Stimulated activated effector memory CD8-positive, alpha-beta T cell treated with anti-CD3 and anti-CD28 coated beads, Interleukin-12 subunit alpha, Interleukin-12 subunit beta, amount 100 ng/mL, for 72 hours (primary cell): ENCODE measurements around the gene DENND4B.
A peak's percentile ranks its signal among the peaks of the same experiment; 100 is the strongest.

Experiments used
- ATAC-seq: fragments of 150-1000 bp; cut with Tn5 transposase; 2 replicates; pipeline ENCODE4 v1.10.0; 2021
- DNase-seq, 2 donors: peaks; one replicate each; pipeline ENCODE4 v3.0.0; 2021 to 2022; ENCODE audit warnings: low spot score in 2 of 2
- H3K27ac Mint-ChIP-seq: one replicate; pipeline ENCODE4 v1.8.0; 2022; ENCODE audit warnings: mild to moderate bottlenecking, mixed read lengths
- H3K36me3 Mint-ChIP-seq: one replicate; pipeline ENCODE4 v1.8.0; 2022; ENCODE audit warnings: mild to moderate bottlenecking, mixed read lengths
- H3K4me1 Mint-ChIP-seq: one replicate; pipeline ENCODE4 v1.8.0; 2022; ENCODE audit warnings: mixed read lengths
- H3K4me3 Mint-ChIP-seq: one replicate; pipeline ENCODE4 v1.8.0; 2022; ENCODE audit warnings: mild to moderate bottlenecking, mixed read lengths
- H3K9me3 Mint-ChIP-seq: one replicate; pipeline ENCODE4 v1.8.0; 2022; ENCODE audit warnings: mixed read lengths

The DENND4B gene

GRCh38 chr1:153960206-153960605 is 13.7 kb upstream of the DENND4B start:
- no peak for ATAC-seq
- H3K4me1 Mint-ChIP-seq = peaks cover 63% of the 10 kb centered on the region
- H3K4me3 Mint-ChIP-seq = no peak overlapping the region
- no peaks in the 10 kb centered on the region for H3K9me3 Mint-ChIP-seq
- no peak for DNase-seq
- H3K27ac Mint-ChIP-seq = no peak overlapping the region
- peaks cover 52% of the 10 kb centered on the region for H3K36me3 Mint-ChIP-seq

GRCh38 chr1:153959454-153959853 is 12.9 kb upstream of the DENND4B start:
- Mint-ChIP-seq H3K27ac (peak overlapping the region; percentile 85), H3K36me3 (peaks cover 59% of the 10 kb centered on the region), H3K4me1 (peaks cover 65% of the 10 kb centered on the region), H3K9me3 (no peaks in the 10 kb centered on the region), H3K4me3 (peak overlapping the region; percentile 83)
- DNase-seq = no peak
- no peak for ATAC-seq

- Mint-ChIP-seq H3K36me3 (peaks cover 59% of the 10 kb centered on the region), H3K4me3 (peak overlapping the region; percentile 83), H3K27ac (peak overlapping the region; percentile 85), H3K4me1 (peaks cover 66% of the 10 kb centered on the region), H3K9me3 (no peaks in the 10 kb centered on the region)
- ATAC-seq (no peak), DNase-seq (no peak)
Measured at GRCh38 chr1:153958961-153959260, 12.4 kb upstream of the DENND4B start.

- Mint-ChIP-seq H3K27ac (peak within 1 kb of the TSS; percentile 85), H3K4me3 (peak within 1 kb of the TSS; percentile 83), H3K4me1 (peaks cover 64% of the 10 kb centered on the region), H3K36me3 (peaks cover 62% of the 10 kb centered on the region), H3K9me3 (no peaks in the 10 kb centered on the region)
- DNase-seq = peak; percentile 84 to 97
- ATAC-seq = peak; percentile 93
Measured at GRCh38 chr1:153958111-153958960, 11.8 kb upstream of the DENND4B start, which contains the start of gene CRTC2. Gene CRTC2 (minus strand): TSS chr1:153958612. CDS start chr1:153958497, 115 bp downstream.

- Mint-ChIP-seq H3K4me3 (peak overlapping the region; percentile 83), H3K4me1 (peaks cover 63% of the 10 kb centered on the region), H3K36me3 (peaks cover 68% of the 10 kb centered on the region), H3K9me3 (no peaks in the 10 kb centered on the region), H3K27ac (peak overlapping the region; percentile 85)
- DNase-seq = peak in 1 of 2 donors; percentile 81
- ATAC-seq = peak; percentile 17
Measured at GRCh38 chr1:153957744-153958110, 11.2 kb upstream of the DENND4B start.

GRCh38 chr1:153956997-153957715 is 10.6 kb upstream of the DENND4B start:
- peak overlapping the region; percentile 85 for H3K27ac Mint-ChIP-seq
- H3K4me3 Mint-ChIP-seq = peak overlapping the region; percentile 83
- ATAC-seq (no peak), DNase-seq (no peak)
- H3K36me3 Mint-ChIP-seq = peaks cover 74% of the 10 kb centered on the region
- peaks cover 57% of the 10 kb centered on the region for H3K4me1 Mint-ChIP-seq
- no peaks in the 10 kb centered on the region for H3K9me3 Mint-ChIP-seq

- peak overlapping the region; percentile 66 for H3K27ac Mint-ChIP-seq
- ATAC-seq = no peak
- no peak overlapping the region for H3K4me3 Mint-ChIP-seq
- no peaks in the 10 kb centered on the region for H3K9me3 Mint-ChIP-seq
- peaks cover 54% of the 10 kb centered on the region for H3K4me1 Mint-ChIP-seq
- H3K36me3 Mint-ChIP-seq = peaks cover 80% of the 10 kb centered on the region
- DNase-seq = no peak
Measured at GRCh38 chr1:153954826-153955225, 8.3 kb upstream of the DENND4B start.

GRCh38 chr1:153953859-153954365 is 7.4 kb upstream of the DENND4B start:
- Mint-ChIP-seq H3K27ac (peak overlapping the region; percentile 66), H3K36me3 (peaks cover 84% of the 10 kb centered on the region), H3K4me3 (no peak overlapping the region), H3K9me3 (no peaks in the 10 kb centered on the region), H3K4me1 (peaks cover 55% of the 10 kb centered on the region)
- ATAC-seq (no peak), DNase-seq (no peak)

- H3K4me3 Mint-ChIP-seq = no peak overlapping the region
- H3K4me1 Mint-ChIP-seq = peaks cover 53% of the 10 kb centered on the region
- H3K36me3 Mint-ChIP-seq = peaks cover 86% of the 10 kb centered on the region
- H3K9me3 Mint-ChIP-seq = no peaks in the 10 kb centered on the region
- no peak for ATAC-seq
- DNase-seq = no peak
- peak overlapping the region; percentile 86 for H3K27ac Mint-ChIP-seq
Measured at GRCh38 chr1:153951801-153952200, 5.3 kb upstream of the DENND4B start.

GRCh38 chr1:153951183-153951582 is 4.7 kb upstream of the DENND4B start:
- no peak for ATAC-seq
- Mint-ChIP-seq H3K4me3 (no peak overlapping the region), H3K27ac (peak overlapping the region; percentile 86)

GRCh38 chr1:153945795-153946621 is 510 bp downstream of the DENND4B start:
- peaks cover 62% of the 10 kb centered on the region for H3K4me1 Mint-ChIP-seq
- H3K36me3 Mint-ChIP-seq = peaks cover 85% of the 10 kb centered on the region
- H3K27ac Mint-ChIP-seq = peak overlapping the region; percentile 97
- DNase-seq = peak; percentile 61 to 88
- ATAC-seq = peak; percentile 73
- peak overlapping the region; percentile 88 for H3K4me3 Mint-ChIP-seq
- no peaks in the 10 kb centered on the region for H3K9me3 Mint-ChIP-seq

More at GRCh38 chr1:153951183-153951582, 4.7 kb upstream of the DENND4B start:
- H3K4me1 Mint-ChIP-seq = peaks cover 50% of the 10 kb centered on the region
- no peaks in the 10 kb centered on the region for H3K9me3 Mint-ChIP-seq
- peaks cover 86% of the 10 kb centered on the region for H3K36me3 Mint-ChIP-seq
- no peak for DNase-seq

- Mint-ChIP-seq H3K4me3 (peak overlapping the region; percentile 88), H3K4me1 (peaks cover 62% of the 10 kb centered on the region), H3K36me3 (peaks cover 85% of the 10 kb centered on the region), H3K9me3 (no peaks in the 10 kb centered on the region), H3K27ac (peak overlapping the region; percentile 97)
- ATAC-seq (peak; percentile 80), DNase-seq (peak; percentile 47 to 87)
Measured at GRCh38 chr1:153945131-153945794, 1.3 kb downstream of the DENND4B start.

GRCh38 chr1:153944827-153945117 is 1.7 kb downstream of the DENND4B start:
- no peaks in the 10 kb centered on the region for H3K9me3 Mint-ChIP-seq
- peaks cover 62% of the 10 kb centered on the region for H3K4me1 Mint-ChIP-seq
- peaks cover 85% of the 10 kb centered on the region for H3K36me3 Mint-ChIP-seq
- no peak for DNase-seq
- peak overlapping the region; percentile 97 for H3K27ac Mint-ChIP-seq
- no peak for ATAC-seq
- peak overlapping the region; percentile 88 for H3K4me3 Mint-ChIP-seq

GRCh38 chr1:153944005-153944826 is 2.3 kb downstream of the DENND4B start:
- DNase-seq (no peak), ATAC-seq (no peak)
- peak overlapping the region; percentile 97 for H3K27ac Mint-ChIP-seq
- H3K36me3 Mint-ChIP-seq = peaks cover 87% of the 10 kb centered on the region
- peak overlapping the region; percentile 88 for H3K4me3 Mint-ChIP-seq
- H3K4me1 Mint-ChIP-seq = peaks cover 65% of the 10 kb centered on the region
- no peaks in the 10 kb centered on the region for H3K9me3 Mint-ChIP-seq
